ENCODE data around the gene KCNS1. TPM values are rescaled to one million over a fixed set of nuclear protein-coding genes. Genes with fewer than 3 reads are reported as not detected.

Gene KCNS1
- polyA plus RNA-seq, 3 donors = 0.33 to 0.64 (median 0.53) TPM

DNA sequence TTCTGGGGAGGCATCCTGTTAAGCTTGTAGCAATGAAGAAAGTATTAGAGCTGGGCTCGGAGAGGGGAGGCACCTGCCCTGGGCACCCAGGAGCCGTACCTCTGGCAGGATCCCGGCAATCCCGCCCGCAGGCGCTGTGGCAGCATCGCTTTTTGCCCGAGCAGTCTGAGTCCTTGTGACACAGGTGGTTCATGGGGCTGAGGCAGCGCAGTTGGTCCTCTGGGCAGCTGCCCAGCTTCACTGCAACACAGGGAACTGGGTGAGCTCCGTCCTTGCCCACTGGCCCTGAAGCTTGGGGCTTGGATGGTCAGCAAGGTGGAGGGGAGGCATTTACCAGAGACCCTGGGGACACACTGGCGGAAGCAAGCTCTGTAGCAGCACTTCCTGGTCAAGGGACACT lies 9.4 kb upstream of the KCNS1 start:
- no peak for DNase-seq (ENCODE audit: low read depth in 3 of 3, low spot score in 2 of 3)

DNA sequence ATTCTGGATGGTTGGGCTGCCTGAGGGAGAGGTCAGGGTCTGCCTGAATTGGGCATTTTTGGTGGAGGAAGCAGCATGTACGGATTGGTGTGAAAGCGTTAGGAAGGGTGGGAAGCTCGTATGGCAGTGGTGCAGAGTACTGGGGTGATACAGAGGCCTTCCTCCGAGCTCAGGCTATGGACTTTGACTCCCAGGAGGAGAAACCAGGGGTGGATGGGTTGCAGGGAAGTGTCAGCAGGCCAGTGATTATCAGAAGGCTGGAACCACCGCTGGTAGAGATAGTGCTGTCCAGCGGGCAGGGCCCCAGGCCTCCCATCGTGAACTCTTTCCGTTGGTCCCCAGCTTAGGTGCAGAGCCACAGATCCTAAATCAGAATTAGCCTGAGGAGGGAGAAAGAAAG lies 8.7 kb upstream of the KCNS1 start:
- no peak for DNase-seq (ENCODE audit: low read depth in 3 of 3, low spot score in 2 of 3)

DNA sequence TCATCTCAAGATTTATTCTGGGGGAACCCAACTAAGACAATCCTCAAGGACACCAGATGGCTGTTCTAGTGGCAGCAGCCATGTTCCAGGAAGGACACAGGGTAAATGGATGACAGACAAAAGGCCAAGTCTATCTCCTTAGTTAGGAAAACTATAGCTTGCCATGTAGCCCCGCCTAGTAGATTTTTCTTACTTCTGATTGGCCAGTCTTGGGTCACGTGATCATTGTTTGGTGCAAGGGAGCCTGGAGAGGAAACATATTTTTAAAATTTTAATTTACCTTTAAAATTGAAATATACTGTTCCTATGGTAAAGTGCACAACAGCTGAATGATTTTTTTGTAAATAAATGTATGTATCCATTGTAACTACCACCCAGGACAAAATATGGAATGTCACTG lies 4.4 kb upstream of the KCNS1 start:
- no peak for DNase-seq (ENCODE audit: low read depth in 3 of 3, low spot score in 2 of 3)

DNA sequence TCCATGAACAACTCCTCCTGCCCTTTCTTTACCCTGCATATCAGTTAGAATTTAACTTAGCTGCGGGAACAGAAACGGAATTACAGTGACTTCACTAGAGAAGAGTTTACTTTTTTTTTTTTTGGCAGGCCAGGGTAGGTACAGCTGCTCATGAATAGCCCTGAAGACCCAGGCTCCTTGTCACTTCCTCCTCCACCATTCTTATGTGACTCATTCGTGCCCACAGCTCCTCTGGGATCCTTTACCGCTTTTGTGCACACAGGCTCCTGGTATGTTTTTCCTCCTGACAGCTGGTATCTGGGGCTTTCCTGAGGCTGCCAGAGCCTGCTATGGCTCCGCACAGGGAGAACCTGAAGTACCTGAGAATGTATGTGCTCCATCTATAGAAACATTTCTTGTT lies 3.9 kb upstream of the KCNS1 start:
- DNase-seq (ENCODE audit: low read depth in 3 of 3, low spot score in 2 of 3) = no peak

DNA sequence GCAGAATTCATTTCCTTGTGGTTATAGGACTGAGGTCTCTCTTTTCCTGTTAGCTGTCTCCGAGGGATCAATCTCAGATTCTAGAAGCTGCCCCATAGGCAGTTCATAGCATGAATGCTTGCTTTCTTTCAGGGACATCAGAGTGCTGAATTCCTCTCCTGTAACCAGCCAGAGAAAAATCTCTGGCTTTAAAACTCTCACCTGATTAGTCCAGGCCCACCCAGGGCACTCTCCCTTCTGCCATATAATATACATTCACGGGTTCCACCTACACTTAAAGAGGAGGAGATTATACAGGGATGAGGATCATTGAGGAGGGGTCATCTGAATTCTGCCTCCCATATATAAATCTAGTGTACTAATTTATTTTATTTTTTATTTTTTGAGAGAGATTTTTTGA lies 2.1 kb upstream of the KCNS1 start:
- no peak for DNase-seq (ENCODE audit: low read depth in 3 of 3, low spot score in 2 of 3)

DNA sequence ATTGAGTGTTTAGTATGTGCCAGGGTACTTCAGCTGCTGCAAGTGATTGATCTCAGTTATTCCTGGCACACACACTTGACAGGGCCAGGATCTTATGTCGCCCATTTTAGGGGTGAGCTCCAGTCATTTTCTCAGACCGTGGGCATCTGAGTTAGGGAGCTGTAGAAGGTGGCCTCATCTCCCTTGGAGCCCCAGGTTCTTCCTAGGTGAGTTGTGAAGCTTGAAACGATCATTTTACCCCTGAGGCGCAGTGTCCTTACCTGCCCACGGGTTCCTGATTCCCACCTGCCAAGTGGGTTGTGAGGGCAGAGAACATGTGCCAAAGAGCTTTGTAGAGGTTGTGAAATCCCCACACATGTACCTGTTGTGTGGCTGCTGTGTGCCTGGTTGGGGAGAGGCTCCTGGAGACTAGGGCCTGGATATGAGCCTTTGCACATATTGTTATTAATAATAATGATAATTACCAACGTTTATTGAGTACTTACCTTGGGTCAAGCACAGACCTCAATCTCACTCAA lies 465 bp upstream of the KCNS1 start:
- no peak for DNase-seq (ENCODE audit: low read depth in 3 of 3, low spot score in 2 of 3)

DNA sequence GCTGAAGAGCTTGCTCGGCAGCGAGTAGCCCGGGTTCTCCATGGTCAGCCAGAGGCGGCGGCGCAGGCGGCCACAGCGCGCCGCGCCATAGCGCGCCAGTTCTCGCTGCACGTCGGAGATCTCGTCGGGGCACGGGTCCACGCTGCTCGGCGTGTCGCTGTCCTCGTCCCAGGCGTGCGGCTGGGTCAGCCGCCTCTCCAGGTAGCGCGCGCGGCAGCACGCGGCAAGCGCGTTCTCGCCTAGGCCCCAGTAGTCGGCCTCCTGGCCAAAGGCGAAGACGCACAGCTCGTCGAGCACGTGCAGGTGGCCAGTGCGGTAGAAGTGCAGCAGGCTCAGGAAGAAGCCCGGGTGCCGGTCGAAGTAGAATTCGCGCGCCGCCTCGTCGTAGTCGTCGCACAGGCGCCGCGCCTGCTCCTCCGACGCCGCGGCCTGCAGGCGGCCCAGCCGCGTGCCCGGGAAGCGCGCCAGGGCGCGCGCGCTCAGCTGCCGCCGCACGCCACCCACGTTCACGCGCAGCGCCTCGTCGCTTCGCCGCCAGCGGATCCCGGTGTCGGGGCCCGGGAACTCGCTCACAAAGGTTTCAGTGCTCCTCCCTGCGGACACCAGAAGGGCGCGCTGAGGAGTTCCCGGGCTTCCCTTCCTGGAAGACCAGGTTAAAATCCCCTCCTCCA lies 2.7 kb downstream of the KCNS1 start:
- DNase-seq (ENCODE audit: low read depth in 3 of 3, low spot score in 2 of 3) = no peak

DNA sequence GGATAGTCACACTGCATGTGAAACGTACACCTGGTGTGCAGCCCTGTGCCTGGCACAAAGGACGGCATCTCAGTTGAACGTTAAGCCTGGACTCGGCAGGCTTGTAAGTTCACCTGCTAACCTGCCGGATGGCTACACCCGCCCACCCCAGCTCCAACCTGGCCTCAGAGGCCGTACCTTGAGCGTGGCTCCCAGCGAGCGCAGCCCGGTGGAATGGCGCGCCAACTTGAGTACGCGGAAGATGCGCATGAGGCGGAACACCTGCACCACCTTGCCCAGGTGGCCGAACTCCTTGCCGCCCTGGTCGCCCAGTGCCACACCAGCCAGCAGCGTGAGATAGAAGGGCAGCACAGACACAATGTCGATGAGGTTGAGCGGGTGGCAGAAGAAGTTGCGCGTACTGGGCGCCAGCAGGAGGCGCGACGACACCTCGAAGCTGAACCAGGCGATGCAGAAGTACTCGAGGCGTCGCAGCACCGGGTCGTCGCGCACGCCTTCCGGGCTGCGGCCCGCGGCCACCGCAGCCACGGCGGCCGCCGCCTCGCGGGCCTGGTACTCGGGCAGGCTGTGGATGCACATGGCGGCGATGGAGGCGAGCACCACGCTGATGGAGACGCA lies 3.3 kb downstream of the KCNS1 start:
- no peak for DNase-seq (ENCODE audit: low read depth in 3 of 3, low spot score in 2 of 3)

DNA sequence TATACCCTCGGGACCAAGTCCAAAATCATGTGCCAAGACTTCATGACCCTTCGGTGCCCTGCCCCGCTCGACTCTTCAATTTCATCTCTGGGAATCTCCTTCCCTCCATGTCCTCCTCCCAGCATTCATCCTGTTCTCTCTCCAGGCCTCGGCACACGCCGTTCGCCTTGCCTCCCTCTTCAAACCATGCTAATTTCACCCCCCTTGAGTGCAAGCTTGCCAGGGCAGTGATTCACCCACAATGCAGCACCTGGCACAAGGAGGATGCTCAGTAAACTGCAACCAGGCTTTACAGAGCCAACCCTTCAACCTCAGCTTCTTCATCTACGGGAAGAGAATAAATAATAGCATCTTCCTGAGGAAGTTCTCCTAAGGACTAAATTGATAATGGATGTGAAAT lies 4.1 kb downstream of the KCNS1 start:
- DNase-seq (ENCODE audit: low read depth in 3 of 3, low spot score in 2 of 3) = no peak

DNA sequence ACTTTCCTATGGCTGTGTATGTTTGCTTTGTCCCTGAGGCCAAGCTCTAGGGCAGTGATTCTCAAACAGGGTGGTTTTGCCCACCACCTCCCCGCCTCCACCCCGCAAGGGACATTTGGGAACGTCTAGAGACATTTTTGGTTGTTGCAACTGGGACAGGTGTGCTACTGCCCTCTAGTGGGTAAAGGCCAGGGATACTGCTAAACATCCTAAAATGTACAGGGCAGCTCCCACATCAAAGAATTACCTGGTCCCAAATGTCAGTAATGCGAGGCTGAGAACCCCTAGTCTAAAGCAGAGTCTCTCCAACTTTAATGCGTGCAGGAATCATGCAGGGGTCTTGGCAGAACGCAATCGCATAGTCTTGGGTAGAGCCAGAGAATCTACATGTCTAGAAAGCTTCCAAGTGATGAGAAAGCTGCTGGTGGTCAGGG lies 5.1 kb downstream of the KCNS1 start:
- DNase-seq (ENCODE audit: low read depth in 3 of 3, low spot score in 2 of 3) = no peak

DNA sequence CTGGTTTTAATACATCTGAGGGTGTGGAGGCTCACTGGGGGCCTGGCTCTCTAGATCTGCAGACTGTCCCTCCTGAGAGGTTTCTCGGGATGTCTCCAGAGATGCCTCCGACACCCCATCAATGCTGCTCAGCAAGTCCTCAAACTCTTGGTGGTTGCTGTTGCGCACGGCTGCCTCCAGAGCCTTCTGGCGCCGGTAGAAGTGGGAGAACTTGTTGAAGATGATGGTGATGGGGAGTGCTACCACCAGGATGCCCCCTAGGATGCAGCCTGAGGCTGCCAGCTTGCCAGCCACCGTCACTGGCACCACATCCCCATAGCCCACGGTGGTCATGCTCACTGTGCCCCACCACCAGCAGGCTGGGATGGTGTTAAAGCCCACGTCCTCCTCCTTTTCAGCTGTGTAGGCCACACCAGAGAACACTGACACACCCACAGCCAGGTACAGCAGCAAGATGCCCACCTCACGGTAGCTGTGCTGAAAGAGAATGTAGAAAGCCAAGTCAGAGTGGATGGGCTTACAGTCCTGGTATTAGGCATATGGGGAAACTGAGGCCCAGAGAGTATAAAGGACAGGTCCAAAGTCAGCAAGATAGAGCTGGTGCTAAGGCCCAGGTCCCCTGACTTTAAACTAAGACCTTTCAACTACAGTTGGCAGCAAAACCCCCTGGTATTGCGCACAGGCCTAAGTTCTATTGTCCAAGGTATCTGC lies 5.9 kb downstream of the KCNS1 start:
- no peak for DNase-seq (ENCODE audit: low read depth in 3 of 3, low spot score in 2 of 3)

DNA sequence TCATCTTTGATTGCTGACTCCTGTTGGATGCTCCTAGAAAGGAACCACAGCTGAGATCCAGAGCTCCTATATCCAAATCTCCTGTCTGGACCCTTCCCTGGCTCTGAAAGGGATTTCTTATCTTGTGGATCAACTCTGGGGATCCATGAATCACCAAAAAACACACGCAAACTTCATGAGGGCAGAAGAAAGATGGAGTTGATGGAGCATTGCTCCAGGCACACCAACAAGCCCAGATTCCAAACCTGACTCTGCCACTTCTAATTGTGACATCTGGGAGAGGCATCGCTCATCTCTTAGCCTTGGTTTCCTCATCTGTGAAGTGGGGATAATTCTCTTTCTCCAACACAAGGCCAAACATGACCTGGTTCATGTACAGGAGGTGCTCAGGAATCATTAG lies 6.7 kb downstream of the KCNS1 start:
- no peak for DNase-seq (ENCODE audit: low read depth in 3 of 3, low spot score in 2 of 3)

DNA sequence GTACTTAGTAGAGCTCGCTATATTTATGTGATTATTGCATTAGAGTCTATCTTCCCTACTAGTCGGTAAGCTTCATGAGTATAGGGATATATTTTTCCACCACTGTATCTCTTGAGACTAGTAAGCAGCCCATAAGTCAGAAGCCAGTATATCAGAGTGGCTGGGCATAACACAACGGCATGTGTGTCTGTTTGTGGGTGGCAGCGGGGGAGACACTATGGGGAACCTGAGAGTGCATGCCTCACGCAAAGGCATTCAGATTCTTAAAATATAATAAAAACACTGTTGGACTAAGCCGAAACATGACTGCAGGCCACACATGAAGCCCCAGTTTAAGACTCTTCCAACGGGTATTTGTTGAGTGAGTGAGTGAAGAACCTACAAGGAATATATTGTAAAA lies 8.0 kb downstream of the KCNS1 start:
- DNase-seq (ENCODE audit: low read depth in 3 of 3, low spot score in 2 of 3) = no peak

DNA sequence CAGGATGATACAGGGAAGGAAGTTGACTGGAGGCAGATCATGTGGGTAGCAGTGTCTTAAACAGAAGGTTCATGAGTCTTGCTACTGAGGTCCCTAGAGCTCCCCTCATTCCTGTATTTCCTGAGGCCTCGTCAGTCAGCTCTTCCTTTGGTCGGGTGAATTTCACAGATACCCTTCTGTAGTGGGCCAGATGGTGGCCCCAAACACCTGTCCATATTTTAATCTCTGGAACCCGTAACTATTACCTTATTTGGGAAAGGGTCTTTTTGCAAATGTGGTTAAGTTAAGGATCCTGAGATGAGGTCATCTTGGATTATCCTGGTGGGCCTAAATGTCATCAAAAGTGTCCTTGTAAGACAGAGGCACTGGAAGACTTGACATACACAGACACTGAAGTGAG lies 9.6 kb downstream of the KCNS1 start:
- no peak for DNase-seq (ENCODE audit: low read depth in 3 of 3, low spot score in 2 of 3)

DNA sequence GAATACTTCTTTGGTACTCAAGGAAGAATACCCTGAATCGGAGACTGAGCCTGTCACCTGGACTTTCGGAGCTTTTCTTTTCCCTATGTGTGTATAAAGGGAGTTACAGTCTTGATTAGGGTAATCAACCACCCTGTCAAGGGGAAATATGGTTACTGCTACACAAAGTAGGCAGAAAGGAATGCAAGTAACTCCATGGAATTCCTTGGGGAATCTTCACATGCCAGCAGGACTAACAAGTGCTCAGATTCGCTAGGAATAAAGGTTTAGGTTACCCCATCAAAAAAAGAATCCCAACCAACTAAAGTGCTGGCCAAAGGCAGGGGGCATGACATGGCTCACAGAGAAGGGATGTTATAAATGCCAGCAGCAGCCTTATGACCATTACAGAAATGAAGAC lies 10.4 kb downstream of the KCNS1 start:
- no peak for DNase-seq (ENCODE audit: low read depth in 3 of 3, low spot score in 2 of 3)

DNA sequence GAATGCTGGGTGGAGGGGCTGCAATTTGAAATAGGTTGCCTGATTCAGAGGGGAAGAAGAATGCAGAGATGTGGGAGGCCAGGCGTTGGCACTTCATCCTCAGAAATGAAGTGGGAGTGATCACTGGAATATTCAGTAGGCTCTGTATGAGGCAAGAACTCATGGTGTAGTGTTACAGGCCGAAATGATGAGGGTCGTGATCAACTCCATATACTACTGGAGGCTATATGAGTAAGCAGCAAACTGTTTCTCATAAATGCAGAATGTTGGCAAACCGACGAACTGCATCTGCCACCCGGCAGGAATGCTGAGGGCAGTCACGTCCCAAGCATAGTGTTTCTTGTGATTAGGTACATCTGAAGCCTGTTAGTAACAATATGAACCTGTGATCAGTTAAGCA lies 12.7 kb downstream of the KCNS1 start:
- no peak for DNase-seq (ENCODE audit: low read depth in 3 of 3, low spot score in 2 of 3)

DNA sequence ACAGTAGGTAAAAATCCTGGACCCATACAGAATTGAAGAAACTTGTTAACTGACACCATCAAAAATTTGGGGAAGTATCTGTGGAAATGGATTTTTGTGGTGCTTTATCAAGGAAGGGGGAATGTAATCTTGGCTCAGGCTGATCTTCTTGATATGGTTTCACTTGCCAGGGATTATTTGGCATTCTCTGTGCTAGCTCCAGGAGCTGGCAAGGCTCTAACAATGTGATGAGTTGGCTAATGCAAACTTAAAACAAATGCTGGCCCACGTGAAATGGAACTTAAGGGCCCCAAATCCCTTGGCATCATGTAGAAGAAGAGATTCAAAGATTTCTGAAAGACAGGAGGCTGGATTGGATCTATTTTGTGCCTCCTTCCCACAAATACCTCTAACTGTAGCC lies 13.1 kb downstream of the KCNS1 start:
- DNase-seq (ENCODE audit: low read depth in 3 of 3, low spot score in 2 of 3) = no peak

DNA sequence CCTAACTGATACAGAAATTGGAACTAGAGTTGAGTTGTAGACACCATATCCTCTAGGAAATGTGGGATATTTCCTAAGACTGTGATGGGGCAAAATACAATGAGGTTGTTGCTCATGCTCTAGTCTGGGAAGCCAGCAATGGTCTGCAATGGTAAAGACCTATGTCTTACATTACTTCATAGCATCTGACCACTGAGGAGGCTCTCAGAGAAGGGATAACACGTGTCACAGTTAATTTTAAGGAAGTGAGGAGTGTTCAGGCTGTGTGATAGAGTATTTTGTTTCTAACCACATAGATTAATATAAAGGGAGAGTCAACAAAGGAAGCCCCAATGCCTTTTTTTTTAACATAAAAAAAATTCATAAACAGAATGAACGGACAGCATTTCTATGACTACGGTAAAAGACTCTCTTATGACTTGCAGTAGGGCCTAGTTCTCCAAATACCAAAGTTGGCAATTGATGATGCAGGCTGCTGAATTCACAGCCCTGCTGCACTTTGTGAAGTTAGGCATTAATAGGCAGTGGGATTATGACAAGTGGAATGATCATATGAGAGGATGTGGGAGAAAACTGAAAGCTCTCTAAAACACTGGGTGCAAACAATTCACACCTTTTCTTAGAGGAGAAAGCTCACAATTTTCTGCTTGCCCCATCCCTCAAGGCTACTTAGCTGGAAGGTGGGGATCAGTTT lies 13.7 kb downstream of the KCNS1 start:
- DNase-seq (ENCODE audit: low read depth in 3 of 3, low spot score in 2 of 3) = no peak

DNA sequence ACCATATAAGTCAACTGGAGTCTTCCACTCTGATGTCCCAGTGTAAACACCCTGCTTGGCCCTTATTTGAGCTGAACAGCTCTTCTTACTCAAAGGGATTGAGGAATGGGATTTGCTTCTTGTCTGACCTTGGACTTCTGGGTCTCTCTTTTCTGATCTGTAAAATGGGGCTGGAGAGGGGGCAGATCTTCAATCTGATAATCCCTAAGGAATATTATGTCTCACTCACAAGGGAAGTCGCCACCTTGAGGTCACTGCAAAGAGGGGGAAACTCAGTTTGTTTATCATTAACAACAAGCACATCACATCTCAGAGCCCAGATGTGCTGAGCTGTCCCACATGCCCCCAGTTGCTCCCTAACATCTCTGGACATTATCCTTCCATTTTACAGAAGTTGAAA lies 15.1 kb downstream of the KCNS1 start:
- no peak for DNase-seq (ENCODE audit: low read depth in 3 of 3, low spot score in 2 of 3)

DNA sequence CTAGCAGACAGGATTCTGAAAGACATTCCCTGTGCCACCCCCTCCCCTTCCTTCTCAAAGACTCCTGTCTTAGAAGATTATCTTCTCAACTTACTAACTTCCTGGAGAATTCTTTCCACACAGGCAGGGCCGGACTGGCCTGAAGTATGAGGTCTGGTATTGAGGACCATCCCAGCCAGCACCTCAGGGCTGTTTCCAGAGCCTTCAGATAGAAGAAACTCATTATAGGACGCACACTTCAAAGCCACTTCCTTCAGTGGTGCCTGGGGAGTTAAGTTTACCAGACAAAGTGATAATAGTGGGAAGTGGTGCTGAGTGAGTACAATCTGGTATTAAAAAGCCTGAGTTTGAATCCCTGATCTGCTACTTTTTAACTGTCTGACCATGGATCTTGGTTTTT lies 15.6 kb downstream of the KCNS1 start:
- DNase-seq (ENCODE audit: low read depth in 3 of 3, low spot score in 2 of 3) = no peak

DNA sequence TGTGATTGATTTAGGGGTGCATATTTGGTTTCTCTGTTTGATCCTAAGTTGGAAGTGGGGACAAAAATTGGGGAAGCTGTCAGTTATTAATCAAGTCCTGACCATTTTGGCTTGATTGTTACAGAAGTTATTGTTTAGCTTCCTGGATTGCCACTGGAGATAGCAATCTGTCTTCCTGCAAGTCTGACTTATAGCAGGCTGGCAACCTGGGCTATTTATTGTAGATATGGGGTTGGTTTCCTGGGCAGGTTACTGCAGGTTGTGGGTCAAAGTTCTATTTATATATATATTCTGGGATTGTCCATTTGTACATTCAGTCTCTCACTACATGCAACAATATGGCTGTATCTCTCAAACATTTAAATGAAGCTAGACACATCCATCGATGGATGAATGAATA lies 17.8 kb downstream of the KCNS1 start:
- no peak for DNase-seq (ENCODE audit: low read depth in 3 of 3, low spot score in 2 of 3)
